ENCODE results near the gene YRDC. TPM values are rescaled to one million over a fixed set of nuclear protein-coding genes. Genes with fewer than 3 reads are reported as not detected.
A peak's percentile ranks its signal among the peaks of the same experiment; 100 is the strongest.

YRDC gene
- total RNA-seq, 1 experiment from 2014 or later = 59.7 TPM

DNA sequence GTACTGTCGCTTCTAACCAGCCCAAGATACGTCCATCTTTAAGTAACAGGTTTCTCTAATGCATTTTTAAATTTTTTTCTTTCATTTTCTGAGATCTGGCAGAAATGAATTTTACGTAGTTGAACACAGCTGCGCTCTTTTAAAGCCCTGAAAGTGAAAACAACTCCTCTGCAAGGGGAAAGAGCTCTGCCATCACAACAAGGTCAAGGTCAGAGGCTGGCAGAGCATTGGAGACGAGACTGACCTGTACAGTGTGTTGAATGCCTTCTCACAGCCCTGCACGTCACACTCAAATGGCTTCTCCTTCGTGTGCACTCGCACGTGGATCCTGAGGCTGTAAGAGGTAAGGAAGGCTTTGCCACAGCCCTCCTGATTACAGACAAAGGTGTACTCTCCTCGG is 31.7 kb upstream of the YRDC start:
- Histone ChIP-seq H3K4me3 (no peak overlapping the region), H3K27me3 (replicated peaks) (no peaks in the 10 kb centered on the region), H3K4me1 (replicated peaks) (no peaks in the 10 kb centered on the region), H3K36me3 (peaks cover 42% of the 10 kb centered on the region), H3K9me3 (replicated peaks) (0 out of 2 replicates have a peak, but pooled peaks cover 4% of the 10 kb centered on the region), H3K27ac (no peak overlapping the region)
- no peak for DNase-seq (ENCODE audit: low read depth in 1 of 2, low spot score in 2 of 2)

- Histone ChIP-seq H3K4me3 (no peak overlapping the region), H3K36me3 (peaks cover 69% of the 10 kb centered on the region), H3K27ac (no peak overlapping the region), H3K9me3 (replicated peaks) (0 out of 2 replicates have a peak, but pooled peaks cover 5% of the 10 kb centered on the region), H3K27me3 (replicated peaks) (no peaks in the 10 kb centered on the region), H3K4me1 (replicated peaks) (no peaks in the 10 kb centered on the region)
- no peak for DNase-seq (ENCODE audit: low read depth in 1 of 2, low spot score in 2 of 2)
Observed at GRCh38 chr1:37836788-37837187, 28.8 kb upstream of the YRDC start.

DNA sequence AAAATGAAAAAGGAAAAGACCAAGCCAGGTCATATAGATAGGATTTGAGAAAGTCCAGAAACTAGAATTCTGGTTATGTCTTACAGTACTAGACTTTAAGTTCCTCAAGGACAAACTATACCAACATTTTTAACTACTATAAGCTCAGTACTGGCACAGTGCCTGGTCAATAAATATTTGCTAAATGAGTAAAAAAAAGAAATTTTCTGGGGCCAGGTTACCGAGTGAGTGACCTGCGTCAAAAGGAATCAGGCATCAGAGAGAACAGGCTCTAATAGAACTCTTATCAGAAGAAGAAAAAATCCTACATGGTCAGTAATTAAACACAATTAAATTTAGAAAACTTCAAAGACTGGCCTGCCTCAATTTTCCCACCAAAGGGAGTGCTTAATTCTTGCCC is 23.8 kb upstream of the YRDC start:
- no peak overlapping the region for H3K27ac ChIP-seq
- no peaks in the 10 kb centered on the region for H3K27me3 ChIP-seq (replicated peaks)
- H3K36me3 ChIP-seq = peaks cover 62% of the 10 kb centered on the region

DNA sequence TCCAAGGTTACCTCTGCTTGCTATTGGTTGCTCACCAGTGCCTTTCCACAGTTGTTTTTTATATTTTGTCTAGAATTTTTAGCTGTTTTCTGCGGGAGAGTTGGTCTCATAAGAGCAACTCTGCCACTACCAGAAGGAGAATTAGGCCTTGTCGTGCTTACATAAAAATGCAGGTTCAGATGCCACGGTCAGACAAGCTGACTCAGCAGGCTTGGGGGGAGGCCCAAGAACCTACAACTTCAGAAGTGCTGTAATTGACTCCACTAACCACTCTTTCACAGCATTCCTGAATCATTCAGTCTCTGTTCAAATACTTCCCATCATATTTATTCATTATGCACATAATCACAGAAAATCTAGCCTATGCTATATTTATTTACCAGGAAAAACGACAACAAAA is 23.1 kb upstream of the YRDC start:
- no peak for DNase-seq (ENCODE audit: low read depth in 1 of 2, low spot score in 2 of 2)
- H3K27me3 ChIP-seq (replicated peaks) = no peaks in the 10 kb centered on the region
- H3K9me3 ChIP-seq (replicated peaks) = 0 out of 2 replicates have a peak, but pooled peaks cover 5% of the 10 kb centered on the region
- H3K4me3 ChIP-seq = no peak overlapping the region
- no peak overlapping the region for H3K27ac ChIP-seq
- H3K4me1 ChIP-seq (replicated peaks) = no peaks in the 10 kb centered on the region
- H3K36me3 ChIP-seq = peaks cover 58% of the 10 kb centered on the region

More for the DNA sequence above, 23.8 kb upstream of the YRDC start:
- no peak for DNase-seq (ENCODE audit: low read depth in 1 of 2, low spot score in 2 of 2)
- H3K4me3 ChIP-seq = no peak overlapping the region
- 0 out of 2 replicates have a peak, but pooled peaks cover 5% of the 10 kb centered on the region for H3K9me3 ChIP-seq (replicated peaks)
- no peaks in the 10 kb centered on the region for H3K4me1 ChIP-seq (replicated peaks)

GRCh38 chr1:37828410-37829074 is 20.5 kb upstream of the YRDC start:
- no peak for DNase-seq (ENCODE audit: low read depth in 1 of 2, low spot score in 2 of 2)
- Histone ChIP-seq H3K27me3 (replicated peaks) (no peaks in the 10 kb centered on the region), H3K36me3 (peaks cover 40% of the 10 kb centered on the region), H3K9me3 (replicated peaks) (no peaks in the 10 kb centered on the region), H3K4me3 (no peak overlapping the region), H3K4me1 (replicated peaks) (no peaks in the 10 kb centered on the region), H3K27ac (no peak overlapping the region)

DNA sequence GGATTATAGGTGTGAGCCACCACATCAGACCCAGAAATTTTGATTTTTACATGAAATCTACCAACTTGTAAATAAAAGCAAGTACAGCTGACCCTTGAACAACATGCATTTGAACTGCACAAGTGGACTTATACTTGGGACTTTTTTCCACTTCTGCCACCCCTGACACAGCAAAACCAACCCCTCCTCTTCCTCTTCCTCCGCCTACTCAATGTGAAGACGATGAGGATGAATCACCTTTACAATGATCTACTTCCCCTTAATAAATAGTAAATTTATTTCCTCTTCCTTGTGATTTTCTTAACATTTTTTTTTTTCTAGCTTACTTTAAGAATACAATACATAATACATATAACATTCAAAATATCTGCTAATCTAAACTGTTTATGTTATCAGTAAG is 17.5 kb upstream of the YRDC start:
- no peaks in the 10 kb centered on the region for H3K27me3 ChIP-seq (replicated peaks)
- no peaks in the 10 kb centered on the region for H3K9me3 ChIP-seq (replicated peaks)
- no peak overlapping the region for H3K27ac ChIP-seq
- no peak overlapping the region for H3K4me3 ChIP-seq
- no peak for DNase-seq (ENCODE audit: low read depth in 1 of 2, low spot score in 2 of 2)
- H3K4me1 ChIP-seq (replicated peaks) = no peaks in the 10 kb centered on the region
- H3K36me3 ChIP-seq = peaks cover 36% of the 10 kb centered on the region

DNA sequence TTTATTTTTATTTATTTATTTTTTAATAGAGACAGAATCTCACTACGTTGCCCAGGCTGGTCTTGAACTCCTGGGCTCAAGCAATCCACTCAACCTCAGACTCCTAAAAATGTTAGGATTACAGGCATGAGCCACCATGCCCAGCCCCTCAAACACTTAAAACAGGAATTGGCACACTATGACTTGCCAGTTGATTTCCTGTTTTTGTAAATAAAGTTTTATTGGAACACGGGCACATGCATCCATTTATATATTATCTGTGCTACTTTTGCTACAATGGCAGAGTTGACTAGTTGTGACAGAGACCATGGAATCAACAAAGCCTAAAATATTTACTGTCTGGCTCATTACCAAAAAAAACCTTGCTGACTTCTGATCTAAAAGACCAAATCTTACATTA is 16.0 kb upstream of the YRDC start:
- Histone ChIP-seq H3K36me3 (peaks cover 41% of the 10 kb centered on the region), H3K9me3 (replicated peaks) (no peaks in the 10 kb centered on the region), H3K4me1 (replicated peaks) (no peaks in the 10 kb centered on the region), H3K4me3 (no peak overlapping the region), H3K27ac (no peak overlapping the region), H3K27me3 (replicated peaks) (no peaks in the 10 kb centered on the region)
- DNase-seq (ENCODE audit: low read depth in 1 of 2, low spot score in 2 of 2) = no peak

DNA sequence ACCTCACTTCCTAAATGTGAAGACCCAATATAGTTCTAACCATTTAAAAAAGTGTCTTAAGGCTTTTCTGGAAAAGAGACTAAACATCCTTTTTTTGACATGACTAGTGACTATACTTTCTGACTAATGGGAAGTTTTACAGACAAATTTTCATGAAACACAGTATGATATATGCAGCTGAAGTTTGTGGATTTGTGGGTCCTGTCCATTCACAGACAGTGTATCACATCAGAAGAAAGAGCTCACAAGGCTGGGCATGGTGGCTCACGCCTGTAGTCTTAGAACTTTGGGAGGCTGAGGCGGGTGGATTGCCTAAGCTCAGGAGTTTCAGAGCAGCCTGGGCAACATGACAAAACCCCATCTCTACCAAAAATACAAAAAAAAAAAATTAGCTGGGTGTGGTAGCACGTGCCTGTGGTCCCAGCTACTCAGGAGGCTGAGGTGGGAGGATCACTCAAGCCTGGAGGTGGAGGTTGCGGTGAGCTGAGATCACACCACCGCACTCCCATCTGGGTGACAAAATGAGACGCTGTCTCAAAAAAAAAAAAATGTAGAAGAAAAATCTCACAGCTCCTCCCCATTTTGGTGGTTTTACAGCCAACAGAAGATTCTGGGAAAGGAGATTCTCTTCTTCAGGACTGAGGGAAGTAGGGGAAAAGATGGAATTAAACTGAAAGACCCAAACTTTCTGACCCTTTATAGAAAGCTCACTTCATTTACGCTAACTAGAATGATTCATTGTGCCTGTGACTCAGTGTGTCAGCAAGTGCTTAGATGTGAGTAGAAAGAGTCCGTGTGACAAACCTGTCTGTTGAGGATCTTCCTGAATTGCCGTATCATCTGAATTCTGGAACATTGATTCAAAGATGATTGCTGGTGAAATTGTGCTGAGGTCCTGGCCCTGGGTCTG is 15.2 kb upstream of the YRDC start:
- no peak overlapping the region for H3K27ac ChIP-seq
- peaks cover 41% of the 10 kb centered on the region for H3K36me3 ChIP-seq
- DNase-seq (ENCODE audit: low read depth in 1 of 2, low spot score in 2 of 2) = no peak
- H3K27me3 ChIP-seq (replicated peaks) = no peaks in the 10 kb centered on the region
- H3K9me3 ChIP-seq (replicated peaks) = no peaks in the 10 kb centered on the region
- no peaks in the 10 kb centered on the region for H3K4me1 ChIP-seq (replicated peaks)
- no peak overlapping the region for H3K4me3 ChIP-seq

DNA sequence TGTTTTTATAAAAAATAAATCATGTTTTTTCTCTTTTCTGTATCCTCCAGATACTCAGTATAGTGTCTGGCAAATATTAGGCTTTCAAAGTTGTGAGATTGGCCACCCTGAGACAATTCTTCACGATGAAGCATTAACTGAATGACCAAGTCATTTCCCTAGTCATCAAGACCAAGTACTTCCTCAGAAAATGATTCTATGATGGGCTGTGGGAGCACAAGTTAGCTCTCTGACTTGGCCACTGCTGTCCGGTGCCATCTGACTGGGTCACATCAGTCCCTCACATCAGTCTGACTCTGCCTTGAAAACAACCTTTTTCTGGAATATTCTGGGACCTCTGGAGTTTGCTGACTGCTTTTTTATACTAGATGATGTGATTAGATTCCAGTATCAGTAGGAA is 13.5 kb upstream of the YRDC start:
- Histone ChIP-seq H3K36me3 (peaks cover 52% of the 10 kb centered on the region), H3K4me1 (replicated peaks) (no peaks in the 10 kb centered on the region), H3K4me3 (no peak overlapping the region), H3K9me3 (replicated peaks) (no peaks in the 10 kb centered on the region), H3K27me3 (replicated peaks) (no peaks in the 10 kb centered on the region), H3K27ac (no peak overlapping the region)
- DNase-seq (ENCODE audit: low read depth in 1 of 2, low spot score in 2 of 2) = no peak

- DNase-seq (ENCODE audit: low read depth in 1 of 2, low spot score in 2 of 2) = no peak
- Histone ChIP-seq H3K4me1 (replicated peaks) (no peaks in the 10 kb centered on the region), H3K27ac (no peak overlapping the region), H3K27me3 (replicated peaks) (no peaks in the 10 kb centered on the region), H3K36me3 (peaks cover 60% of the 10 kb centered on the region), H3K9me3 (replicated peaks) (no peaks in the 10 kb centered on the region), H3K4me3 (no peak overlapping the region)
Observed at GRCh38 chr1:37817481-37817880, 9.5 kb upstream of the YRDC start.

DNA sequence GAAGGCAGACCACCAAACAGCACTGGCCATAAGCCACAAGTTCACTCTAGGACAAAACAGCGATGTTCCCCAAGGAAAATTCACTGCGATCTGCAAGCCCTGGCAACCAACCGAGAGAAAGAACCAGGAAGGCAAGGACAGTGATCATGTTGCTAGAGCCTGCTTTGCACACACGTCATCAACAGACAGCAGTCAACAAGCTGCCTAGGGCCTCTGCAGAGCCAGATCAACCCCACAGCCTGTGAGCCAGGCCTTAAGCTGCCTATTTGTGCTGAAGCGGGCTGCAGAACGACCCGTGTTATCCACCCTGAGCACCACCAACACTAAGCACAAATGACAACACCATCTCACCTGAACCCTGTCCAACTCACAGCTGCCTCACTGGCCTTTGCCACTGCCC is 6.2 kb upstream of the YRDC start:
- H3K4me3 ChIP-seq = no peak overlapping the region
- DNase-seq (ENCODE audit: low read depth in 1 of 2, low spot score in 2 of 2) = no peak
- H3K27ac ChIP-seq = no peak overlapping the region
- no peaks in the 10 kb centered on the region for H3K9me3 ChIP-seq (replicated peaks)
- H3K27me3 ChIP-seq (replicated peaks) = no peaks in the 10 kb centered on the region
- H3K36me3 ChIP-seq = peaks cover 51% of the 10 kb centered on the region
- peaks cover 2% of the 10 kb centered on the region for H3K4me1 ChIP-seq (replicated peaks)

DNA sequence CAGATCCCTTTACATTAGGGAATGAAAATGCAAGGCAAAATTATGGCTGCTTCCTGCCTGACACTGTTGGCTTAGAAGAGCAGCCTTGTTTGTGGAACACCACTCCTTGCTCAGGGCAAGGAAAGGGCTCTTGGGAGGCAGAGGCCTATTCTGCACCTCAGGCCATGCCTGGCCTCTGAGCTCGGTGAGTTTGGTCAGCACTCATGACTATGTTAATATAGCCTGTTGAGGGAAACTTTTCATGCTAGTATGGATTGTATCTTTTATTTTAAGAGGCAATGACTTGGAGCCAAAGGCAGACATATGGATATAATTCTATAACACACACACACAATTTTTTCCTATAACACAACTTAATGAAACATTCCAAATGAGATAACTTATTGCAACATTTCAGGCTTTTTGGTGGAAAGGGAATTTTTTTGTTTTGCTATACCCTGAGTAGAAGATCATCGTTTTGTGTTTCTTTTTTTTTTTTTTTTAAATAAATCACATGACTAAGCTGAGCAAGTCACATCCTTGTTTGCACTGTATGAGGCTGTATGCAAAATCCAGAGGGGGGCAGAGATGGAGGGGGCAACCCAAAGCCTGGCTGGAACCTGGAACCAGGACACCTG is 5.6 kb upstream of the YRDC start:
- H3K27ac ChIP-seq = no peak overlapping the region
- H3K9me3 ChIP-seq (replicated peaks) = no peaks in the 10 kb centered on the region

GRCh38 chr1:37811027-37811655 is 3.1 kb upstream of the YRDC start:
- DNase-seq (ENCODE audit: low read depth in 1 of 2, low spot score in 2 of 2) = peak; percentile 46 to 75
- Histone ChIP-seq H3K36me3 (peaks cover 59% of the 10 kb centered on the region), H3K27me3 (replicated peaks) (no peaks in the 10 kb centered on the region), H3K27ac (no peak overlapping the region), H3K4me3 (no peak overlapping the region), H3K9me3 (replicated peaks) (no peaks in the 10 kb centered on the region), H3K4me1 (replicated peaks) (peaks cover 16% of the 10 kb centered on the region)

More for the DNA sequence above, 5.6 kb upstream of the YRDC start:
- H3K27me3 ChIP-seq (replicated peaks) = no peaks in the 10 kb centered on the region
- peaks cover 52% of the 10 kb centered on the region for H3K36me3 ChIP-seq
- H3K4me1 ChIP-seq (replicated peaks) = peaks cover 7% of the 10 kb centered on the region
- H3K4me3 ChIP-seq = no peak overlapping the region
- no peak for DNase-seq (ENCODE audit: low read depth in 1 of 2, low spot score in 2 of 2)
